OCI-LY1 (cell line): ENCODE data around the gene ZNF286A.

ENCODE experiments used
- H2AFZ ChIP-seq: fragments of 200-600 bp; sonication (generic), shearing (Covaris generic); 2 replicates; pipeline ENCODE4 v1.6.0; 2014; ENCODE audit warnings: antibody characterized with exemption, mild to moderate bottlenecking, low read length
- H3F3A ChIP-seq: fragments of 200-600 bp; sonication (generic), shearing (Covaris generic); 2 replicates; pipeline ENCODE4 v1.6.0; 2014; ENCODE audit warnings: mild to moderate bottlenecking, antibody characterized with exemption, low read length, moderate library complexity; ENCODE audit not compliant: insufficient read depth
- H3K27ac ChIP-seq: fragments of 200-600 bp; sonication (generic); 2 replicates; pipeline ENCODE4 v1.5.1; 2014; ENCODE audit warnings: low read length, mixed run types, mild to moderate bottlenecking, low read depth; ENCODE audit not compliant: poor library complexity, severe bottlenecking
- H3K27me3 ChIP-seq: fragments of 200-600 bp; sonication (generic); 2 replicates; pipeline ENCODE4 v1.6.0; 2014; ENCODE audit warnings: antibody characterized with exemption, mild to moderate bottlenecking, low read length, moderate library complexity; ENCODE audit not compliant: insufficient read depth
- H3K36me3 ChIP-seq: fragments of 200-600 bp; sonication (generic); 2 replicates; pipeline ENCODE4 v1.6.1; 2014; ENCODE audit warnings: mild to moderate bottlenecking, antibody characterized with exemption, low read length, moderate library complexity, mixed read lengths; ENCODE audit not compliant: insufficient read depth
- H3K4me1 ChIP-seq: fragments of 200-600 bp; sonication (generic); 2 replicates; pipeline ENCODE4 v1.5.1; 2014; ENCODE audit warnings: mild to moderate bottlenecking, low read length, moderate library complexity; ENCODE audit not compliant: insufficient read depth, severe bottlenecking
- H3K4me2 ChIP-seq: fragments of 200-600 bp; sonication (generic), shearing (Covaris generic); 2 replicates; pipeline ENCODE4 v1.6.1; 2014; ENCODE audit warnings: low read length
- H3K4me3 ChIP-seq: fragments of 200-600 bp; sonication (generic); 2 replicates; pipeline ENCODE4 v1.5.1; 2014; ENCODE audit warnings: low read length, low read depth, mild to moderate bottlenecking, mixed read lengths; ENCODE audit not compliant: poor library complexity, severe bottlenecking
- H3K79me2 ChIP-seq: fragments of 200-600 bp; shearing (Covaris generic); 2 replicates; pipeline ENCODE4 v1.6.1; 2016; ENCODE audit warnings: mixed run types, low read length, mixed read lengths; ENCODE audit not compliant: insufficient read depth
- H3K9ac ChIP-seq: fragments of 200-600 bp; sonication (generic), shearing (Covaris generic); 2 replicates; pipeline ENCODE4 v1.6.1; 2014; ENCODE audit warnings: mild to moderate bottlenecking, low read length, mixed read lengths
- H3K9me2 ChIP-seq: fragments of 200-600 bp; sonication (generic), shearing (Covaris generic); 2 replicates; pipeline ENCODE4 v1.6.1; 2014; ENCODE audit warnings: low read depth, mild to moderate bottlenecking, low read length, mixed read lengths
- H3K9me3 ChIP-seq: fragments of 200-600 bp; shearing (Covaris generic); 2 replicates; pipeline ENCODE4 v1.6.1; 2014; ENCODE audit warnings: low read length, mixed read lengths
- H4K20me1 ChIP-seq: fragments of 200-600 bp; sonication (generic), shearing (Covaris generic); 2 replicates; pipeline ENCODE4 v1.6.0; 2016; ENCODE audit warnings: mild to moderate bottlenecking, low read length; ENCODE audit not compliant: insufficient read depth
- EZH2 ChIP-seq: fragments of 200-600 bp; sonication (generic), shearing (Covaris generic); IDR thresholded peaks from 2 replicates; pipeline ENCODE4 v1.8.0; 2017; ENCODE audit warnings: borderline replicate concordance, mixed run types, mild to moderate bottlenecking, antibody characterized with exemption, low read length, moderate library complexity, mixed read lengths
- TF ChIP-seq, protein P1 (sequence below): fragments of 200-600 bp; sonication (generic), shearing (Covaris generic); IDR thresholded peaks from 2 replicates; pipeline ENCODE4 v1.5.1; 2017; ENCODE audit warnings: mild to moderate bottlenecking, antibody characterized with exemption, low read length, moderate library complexity, mixed read lengths

ZNF286A gene

DNA sequence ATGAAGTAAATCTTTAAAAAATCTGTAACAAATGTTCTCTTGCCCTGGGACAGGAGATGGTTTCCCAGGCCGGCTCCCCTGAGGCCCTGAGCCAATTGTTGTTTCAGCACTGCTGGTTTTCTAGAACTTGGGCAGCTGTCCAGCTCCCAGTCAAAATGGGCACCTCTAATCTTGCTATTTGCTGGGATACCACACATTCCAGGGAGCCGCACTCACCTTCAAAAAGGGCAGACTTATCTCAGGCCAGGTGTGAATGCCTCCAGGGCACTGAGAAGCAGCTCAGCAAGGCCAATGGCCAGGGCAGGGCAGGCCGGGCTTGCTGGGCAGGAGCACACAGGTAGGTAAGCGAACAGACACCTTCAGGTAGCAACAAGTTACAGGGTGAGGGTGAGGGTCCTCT lies 39.9 kb upstream of the ZNF286A start:
- TF ChIP-seq EZH2 = no peak
- no peaks in the 10 kb centered on the region for H4K20me1 ChIP-seq
- peaks cover 25% of the 10 kb centered on the region; the same call in 1 of the 2 replicates for H3K36me3 ChIP-seq
- H3K9me2 ChIP-seq = no peaks in the 10 kb centered on the region
- H3K4me3 ChIP-seq = no peak overlapping the region
- H3K4me1 ChIP-seq = no peaks in the 10 kb centered on the region
- H3K79me2 ChIP-seq = no peaks in the 10 kb centered on the region
- H3F3A ChIP-seq = no peaks in the 10 kb centered on the region
- H3K4me2 ChIP-seq = no peak overlapping the region
- H3K9me3 ChIP-seq = no peaks in the 10 kb centered on the region
- no peak overlapping the region for H3K9ac ChIP-seq
- H3K27ac ChIP-seq = no peak overlapping the region
- H3K27me3 ChIP-seq = no peaks in the 10 kb centered on the region
- H2AFZ ChIP-seq = no peak overlapping the region

DNA sequence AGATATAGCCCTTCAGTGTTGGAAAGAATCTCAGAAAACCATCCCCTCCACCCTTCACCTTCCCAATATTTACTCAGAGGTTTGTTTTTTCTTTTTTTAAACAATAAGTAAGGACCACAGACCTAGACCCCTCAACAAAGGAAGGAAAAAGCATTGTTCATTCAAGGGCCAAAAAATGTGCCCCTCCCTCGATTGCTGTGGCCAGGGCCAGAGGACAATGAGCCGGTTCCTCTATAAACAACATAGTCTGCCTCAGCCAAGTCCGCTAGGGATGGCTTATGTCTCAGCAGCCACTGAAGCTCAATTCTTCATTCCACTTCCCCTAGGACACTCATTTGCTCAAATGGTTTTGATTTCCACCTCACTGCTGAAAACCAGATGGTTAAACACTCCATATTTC lies 39.5 kb upstream of the ZNF286A start:
- Histone ChIP-seq H3K4me3 (no peak overlapping the region), H2AFZ (no peak overlapping the region)

DNA sequence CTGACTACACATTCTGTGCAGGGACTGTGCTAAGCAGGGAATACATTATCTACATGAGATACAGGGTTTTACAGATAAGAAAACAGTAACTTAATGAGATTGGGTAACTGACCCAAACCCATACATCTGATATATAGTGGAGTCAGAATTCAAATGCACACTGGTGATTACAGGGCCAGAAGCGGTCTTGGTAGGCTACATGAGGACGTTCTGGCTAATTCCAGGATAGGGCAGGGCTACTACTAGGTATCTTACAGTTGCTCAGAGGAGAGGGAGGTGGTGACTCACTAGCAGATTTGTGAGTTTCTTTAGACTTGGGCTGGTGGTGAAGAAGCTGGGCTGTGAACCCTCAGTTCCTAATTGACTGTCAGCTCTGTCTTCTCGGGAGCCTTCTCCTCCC lies 36.9 kb upstream of the ZNF286A start:
- no peak for TF ChIP-seq EZH2
- peaks cover 19% of the 10 kb centered on the region; the same call in 1 of the 2 replicates for H3K36me3 ChIP-seq
- H2AFZ ChIP-seq = no peak overlapping the region
- no peaks in the 10 kb centered on the region for H4K20me1 ChIP-seq
- no peaks in the 10 kb centered on the region for H3K4me1 ChIP-seq
- H3K27ac ChIP-seq = no peak overlapping the region
- no peaks in the 10 kb centered on the region for H3F3A ChIP-seq
- H3K9me3 ChIP-seq = no peaks in the 10 kb centered on the region
- no peaks in the 10 kb centered on the region for H3K9me2 ChIP-seq
- no peak overlapping the region for H3K9ac ChIP-seq
- H3K4me3 ChIP-seq = no peak overlapping the region
- H3K79me2 ChIP-seq = no peaks in the 10 kb centered on the region
- H3K27me3 ChIP-seq = no peaks in the 10 kb centered on the region
- no peak overlapping the region for H3K4me2 ChIP-seq

More for the DNA sequence above, 39.5 kb upstream of the ZNF286A start:
- Histone ChIP-seq H3K9me3 (no peaks in the 10 kb centered on the region), H3K79me2 (no peaks in the 10 kb centered on the region), H3K27ac (no peak overlapping the region), H4K20me1 (no peaks in the 10 kb centered on the region), H3K36me3 (peaks cover 25% of the 10 kb centered on the region; the same call in 1 of the 2 replicates), H3F3A (no peaks in the 10 kb centered on the region), H3K4me1 (no peaks in the 10 kb centered on the region), H3K9me2 (no peaks in the 10 kb centered on the region), H3K27me3 (no peaks in the 10 kb centered on the region), H3K9ac (no peak overlapping the region), H3K4me2 (no peak overlapping the region)
- TF ChIP-seq, protein P1, sequence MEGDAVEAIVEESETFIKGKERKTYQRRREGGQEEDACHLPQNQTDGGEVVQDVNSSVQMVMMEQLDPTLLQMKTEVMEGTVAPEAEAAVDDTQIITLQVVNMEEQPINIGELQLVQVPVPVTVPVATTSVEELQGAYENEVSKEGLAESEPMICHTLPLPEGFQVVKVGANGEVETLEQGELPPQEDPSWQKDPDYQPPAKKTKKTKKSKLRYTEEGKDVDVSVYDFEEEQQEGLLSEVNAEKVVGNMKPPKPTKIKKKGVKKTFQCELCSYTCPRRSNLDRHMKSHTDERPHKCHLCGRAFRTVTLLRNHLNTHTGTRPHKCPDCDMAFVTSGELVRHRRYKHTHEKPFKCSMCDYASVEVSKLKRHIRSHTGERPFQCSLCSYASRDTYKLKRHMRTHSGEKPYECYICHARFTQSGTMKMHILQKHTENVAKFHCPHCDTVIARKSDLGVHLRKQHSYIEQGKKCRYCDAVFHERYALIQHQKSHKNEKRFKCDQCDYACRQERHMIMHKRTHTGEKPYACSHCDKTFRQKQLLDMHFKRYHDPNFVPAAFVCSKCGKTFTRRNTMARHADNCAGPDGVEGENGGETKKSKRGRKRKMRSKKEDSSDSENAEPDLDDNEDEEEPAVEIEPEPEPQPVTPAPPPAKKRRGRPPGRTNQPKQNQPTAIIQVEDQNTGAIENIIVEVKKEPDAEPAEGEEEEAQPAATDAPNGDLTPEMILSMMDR = no peak
- no peak for TF ChIP-seq EZH2

DNA sequence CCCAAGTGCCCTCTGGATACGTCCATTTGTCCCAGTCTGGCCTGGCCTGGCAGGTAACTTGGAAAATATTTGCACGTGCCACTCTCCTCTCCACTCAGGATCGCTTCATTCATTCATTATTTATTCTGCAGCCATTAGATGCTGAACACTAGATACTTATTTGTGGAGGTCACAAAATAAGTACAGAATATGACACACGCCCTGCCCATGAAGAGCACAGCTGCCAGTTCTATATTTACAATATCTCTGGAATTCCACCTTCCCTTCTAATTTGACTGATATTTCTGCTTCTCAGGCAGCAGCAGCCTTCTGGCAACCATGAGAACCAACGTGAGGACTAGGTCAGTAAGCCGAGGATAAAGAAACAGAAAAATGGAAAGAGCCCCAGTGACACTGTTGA lies 36.4 kb upstream of the ZNF286A start:
- H3K36me3 ChIP-seq = peaks cover 24% of the 10 kb centered on the region; the same call in 1 of the 2 replicates
- no peak overlapping the region for H3K4me2 ChIP-seq
- no peaks in the 10 kb centered on the region for H3K9me3 ChIP-seq
- H2AFZ ChIP-seq = no peak overlapping the region
- H3K9ac ChIP-seq = no peak overlapping the region
- no peaks in the 10 kb centered on the region for H4K20me1 ChIP-seq
- no peaks in the 10 kb centered on the region for H3K27me3 ChIP-seq
- no peaks in the 10 kb centered on the region for H3K4me1 ChIP-seq
- no peaks in the 10 kb centered on the region for H3F3A ChIP-seq
- no peak for TF ChIP-seq EZH2
- TF ChIP-seq, protein P1 = no peak
- no peak overlapping the region for H3K27ac ChIP-seq
- no peaks in the 10 kb centered on the region for H3K9me2 ChIP-seq
- no peaks in the 10 kb centered on the region for H3K79me2 ChIP-seq
- H3K4me3 ChIP-seq = no peak overlapping the region
